NCI-H345 treated with DMSO at 0.1 percent for 48 hours (cell line): Measurements from ENCODE around the gene A1CF.

ENCODE experiments used
- DNase-seq: peaks from one replicate; lab custom pipeline; 2025; ENCODE audit not compliant: unreplicated experiment; lab: John Stamatoyannopoulos, UW

The A1CF gene

DNA sequence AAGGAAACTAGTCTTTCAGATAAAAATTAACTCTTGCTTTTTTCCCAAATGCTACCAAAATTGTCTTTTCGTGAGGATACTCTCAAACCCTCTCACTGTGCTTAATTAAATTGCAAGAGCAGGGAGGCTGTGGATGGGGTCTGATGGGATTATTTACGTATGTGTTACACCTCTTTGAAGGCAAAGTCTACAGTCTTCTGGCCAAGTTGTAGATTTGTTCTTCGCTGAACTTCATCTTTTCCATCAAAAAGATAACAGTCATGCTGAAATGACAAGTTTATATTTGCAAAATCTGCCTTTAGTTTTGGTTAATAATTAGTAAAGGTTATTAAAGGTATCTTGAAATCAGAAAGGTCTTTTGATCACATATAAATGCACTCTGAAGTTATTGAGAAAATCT is 22.7 kb downstream of the A1CF start:
- DNase-seq: no peak

DNA sequence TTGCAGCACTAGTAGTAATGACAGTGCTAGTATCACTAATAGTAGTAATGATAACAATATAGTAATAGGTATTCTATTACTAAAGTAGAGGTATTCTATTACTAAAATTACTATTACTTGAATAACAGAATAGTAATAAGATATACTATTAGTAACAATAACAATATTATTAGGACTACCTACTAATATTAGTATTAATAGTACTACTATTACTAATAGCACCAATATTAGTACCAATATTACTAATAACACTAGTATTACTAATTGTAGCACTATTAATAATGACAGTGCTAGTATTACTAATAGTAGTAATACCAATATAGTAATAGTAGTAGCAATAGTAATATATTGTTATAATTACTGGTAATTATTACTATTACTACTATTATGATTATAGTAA is 24.1 kb downstream of the A1CF start:
- DNase-seq: no peak

DNA sequence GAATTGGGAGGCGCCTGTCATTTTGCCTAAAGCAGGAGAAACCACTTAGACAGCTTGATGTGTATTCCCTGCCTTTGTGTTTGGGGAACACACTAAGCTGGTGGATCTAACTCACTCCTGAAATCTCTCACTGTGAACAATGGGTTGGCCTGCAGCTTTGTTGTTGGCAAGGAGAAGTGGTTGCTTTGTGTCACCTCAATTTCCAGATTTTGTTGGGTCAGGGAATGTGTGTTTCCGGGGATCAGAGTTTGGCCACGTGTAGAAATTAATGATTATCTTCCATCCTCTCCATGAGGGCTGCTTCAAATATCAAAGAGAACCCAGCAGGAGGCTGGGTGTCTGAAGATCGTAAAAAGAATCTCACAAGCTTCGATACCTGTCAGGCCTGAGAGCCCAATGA is 27.8 kb downstream of the A1CF start:
- DNase-seq: no peak

DNA sequence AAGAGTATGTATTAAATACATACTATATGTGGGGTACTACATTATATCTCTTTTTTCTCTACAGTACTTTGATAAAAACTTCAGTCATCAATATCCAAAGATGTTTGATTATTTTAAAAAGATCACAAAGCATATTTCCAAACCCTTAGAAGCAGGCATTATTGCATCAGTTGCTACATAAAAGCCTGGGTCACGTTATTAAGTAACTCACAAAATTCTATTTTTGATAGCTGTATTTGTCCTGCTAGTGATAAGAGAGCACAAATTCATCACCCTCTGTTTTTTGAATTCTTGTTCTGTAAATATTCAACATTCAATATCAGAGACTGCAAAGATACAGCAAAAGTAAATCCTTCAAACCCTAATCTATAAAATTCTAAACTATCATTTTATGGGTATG is 30.0 kb downstream of the A1CF start:
- DNase-seq: no peak

DNA sequence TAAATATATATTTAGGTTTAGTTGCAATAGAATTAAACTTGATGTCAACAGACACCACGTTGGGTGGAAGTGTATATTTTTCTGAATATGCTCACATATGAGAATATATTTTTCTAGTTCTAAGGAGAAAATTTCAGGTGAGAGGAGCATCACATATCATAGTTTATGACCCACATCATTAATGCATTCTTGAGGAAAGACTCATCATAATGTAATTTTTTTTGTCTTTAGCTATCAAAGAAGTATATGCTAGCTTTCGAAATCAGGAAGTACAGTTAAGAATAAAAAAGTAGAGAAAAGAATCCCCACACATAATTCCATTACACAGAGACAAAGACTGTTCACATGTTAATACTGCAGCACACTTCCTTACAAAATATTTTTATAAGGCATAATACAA is 30.4 kb downstream of the A1CF start:
- no peak for DNase-seq

DNA sequence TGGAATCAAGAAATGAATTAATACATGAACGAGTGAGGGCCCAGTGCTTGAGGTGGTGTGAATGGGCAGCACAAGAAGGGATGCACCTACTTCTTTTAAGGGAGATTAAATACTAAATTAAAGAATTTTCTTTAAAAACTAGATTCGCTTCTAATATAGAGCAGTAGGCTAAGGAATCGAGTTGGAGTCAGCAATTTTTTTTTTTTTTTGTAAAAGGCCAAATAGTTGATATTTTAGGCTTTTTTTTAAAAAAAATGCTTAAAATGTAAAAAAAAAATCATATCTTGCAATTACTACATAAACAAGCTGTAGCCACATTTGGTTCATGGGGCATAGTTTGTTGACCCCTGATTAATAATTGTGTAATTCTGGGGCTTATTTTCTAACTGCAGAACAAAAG is 31.9 kb downstream of the A1CF start:
- no peak for DNase-seq

DNA sequence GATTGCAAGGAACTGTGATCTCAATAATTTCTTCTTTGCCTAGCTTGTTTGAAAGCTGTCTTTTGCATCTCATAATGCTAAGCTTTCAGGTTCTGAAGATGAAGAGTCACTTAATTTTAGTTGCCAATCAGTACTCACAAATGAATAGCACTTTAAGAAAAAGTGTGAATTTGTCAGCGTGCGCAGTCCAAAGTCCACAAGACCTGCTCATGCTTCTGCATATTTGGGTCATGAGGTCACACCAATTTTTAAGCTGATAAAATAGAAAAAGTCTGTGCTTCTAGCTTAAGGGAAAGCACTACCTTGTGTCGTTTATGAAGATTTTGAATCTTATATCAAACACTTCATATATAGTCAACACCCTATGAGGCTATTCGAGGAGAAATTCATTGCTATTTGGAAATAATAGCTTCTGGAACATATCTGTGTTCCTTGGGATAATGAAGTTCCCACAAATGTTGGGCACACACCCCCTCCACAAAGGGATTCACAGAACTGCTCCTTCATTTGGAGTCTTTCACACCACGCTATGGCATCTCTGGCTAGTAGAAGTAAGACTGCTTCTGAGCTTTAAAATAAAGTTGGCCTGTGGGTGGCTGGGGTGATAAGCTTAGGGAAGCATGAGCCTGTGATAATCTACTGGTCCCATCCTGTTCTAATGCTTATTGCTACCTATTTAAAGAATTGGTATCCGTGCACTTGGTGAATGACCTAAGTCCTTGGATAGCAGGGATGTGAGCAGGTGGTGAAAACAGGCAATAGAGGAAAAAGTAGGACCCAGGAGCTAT is 33.3 kb downstream of the A1CF start:
- no peak for DNase-seq

DNA sequence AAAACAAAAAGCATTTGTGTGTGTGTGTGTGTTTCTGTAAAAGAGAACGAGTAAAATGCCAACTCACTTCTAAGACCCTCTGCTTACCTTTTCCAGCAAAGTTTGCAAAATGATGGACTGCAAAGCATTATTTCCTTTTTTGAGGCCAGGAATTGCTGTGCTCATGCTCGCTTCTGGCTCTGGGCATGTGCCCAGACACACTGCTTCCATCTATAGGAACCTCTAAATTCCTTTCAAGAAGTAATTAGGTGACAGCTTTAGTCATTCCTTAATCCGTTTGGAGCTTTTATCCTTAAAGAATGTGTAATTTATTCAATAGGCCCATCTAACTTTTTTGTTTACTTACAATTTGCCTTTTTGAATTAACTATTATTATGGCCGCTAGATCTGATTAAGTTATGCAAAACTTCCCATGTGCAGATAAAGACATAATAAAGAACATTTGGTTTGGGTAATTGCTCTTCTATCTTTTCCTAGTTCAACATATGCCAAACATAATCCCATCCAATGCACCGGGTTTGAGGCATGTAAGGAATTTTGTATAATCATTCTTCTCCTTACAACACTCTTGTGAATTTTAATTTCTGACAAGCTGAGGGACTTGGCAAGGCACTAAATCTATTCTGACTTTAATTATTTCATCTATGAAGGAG is 34.7 kb downstream of the A1CF start:
- no peak for DNase-seq

DNA sequence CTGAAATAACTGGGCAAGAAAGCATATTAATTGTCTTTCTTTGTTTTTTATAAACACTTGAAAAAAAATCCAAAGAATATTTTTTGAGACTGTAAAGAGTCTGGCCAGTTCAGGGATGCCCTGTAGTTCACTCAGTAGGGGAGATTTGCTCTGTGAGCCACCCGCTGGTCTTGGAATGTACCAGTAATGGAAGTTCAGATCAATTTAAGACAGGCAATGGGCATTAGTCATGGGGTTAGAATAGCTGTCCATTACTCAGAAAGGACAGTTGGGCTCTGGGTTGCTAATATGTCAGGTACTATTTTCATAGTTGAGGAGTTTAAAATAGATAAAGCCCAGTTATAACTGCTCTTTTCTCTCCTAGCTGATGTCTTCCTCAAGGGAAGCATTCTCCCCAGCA is 38.7 kb downstream of the A1CF start:
- DNase-seq: no peak

DNA sequence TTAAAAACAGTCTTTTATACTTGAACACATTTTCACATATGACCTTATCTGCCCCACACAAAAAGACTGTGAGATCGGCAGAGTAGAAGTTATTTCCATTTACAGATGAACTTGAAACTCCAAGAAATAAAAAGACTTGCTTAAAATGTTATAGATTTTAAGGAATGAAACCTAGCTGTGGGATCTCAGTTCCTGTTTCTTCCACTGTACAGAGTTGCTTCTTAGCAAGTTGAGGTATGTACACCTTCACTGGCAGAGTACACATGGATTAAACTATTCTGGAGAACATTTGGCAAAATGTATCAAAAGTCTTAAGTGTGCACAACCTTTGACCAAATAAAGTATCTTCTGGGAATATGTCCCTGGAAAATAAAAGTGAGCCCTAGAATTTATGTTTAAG is 48.3 kb downstream of the A1CF start:
- DNase-seq: no peak

DNA sequence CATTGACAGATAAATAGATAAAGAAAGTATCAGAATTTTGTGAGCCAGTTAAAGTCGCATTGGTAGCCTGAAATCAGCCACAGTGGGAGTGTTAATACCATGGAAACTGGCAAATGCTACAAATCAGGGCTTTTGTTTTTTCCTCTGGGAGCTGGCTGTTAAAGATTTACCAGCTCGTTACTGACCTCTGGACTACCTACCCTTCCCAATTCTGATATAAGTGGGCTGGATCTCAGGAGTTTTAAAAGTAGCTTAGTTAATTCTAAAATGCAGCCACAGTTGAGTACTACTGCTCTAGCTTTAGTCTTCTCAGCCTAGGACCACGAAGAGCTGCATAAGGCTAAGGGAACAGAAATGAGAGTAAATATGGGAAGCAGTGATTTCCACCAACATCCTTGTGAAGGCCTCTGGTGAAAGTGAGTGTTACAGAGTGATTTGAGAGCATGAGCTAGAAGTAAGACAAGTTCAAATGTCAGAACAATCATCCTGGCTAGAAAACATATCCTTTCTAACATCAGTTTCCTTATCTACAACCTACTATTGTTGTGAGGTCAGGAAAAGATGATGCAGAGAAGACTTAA is 53.2 kb downstream of the A1CF start:
- no peak for DNase-seq

DNA sequence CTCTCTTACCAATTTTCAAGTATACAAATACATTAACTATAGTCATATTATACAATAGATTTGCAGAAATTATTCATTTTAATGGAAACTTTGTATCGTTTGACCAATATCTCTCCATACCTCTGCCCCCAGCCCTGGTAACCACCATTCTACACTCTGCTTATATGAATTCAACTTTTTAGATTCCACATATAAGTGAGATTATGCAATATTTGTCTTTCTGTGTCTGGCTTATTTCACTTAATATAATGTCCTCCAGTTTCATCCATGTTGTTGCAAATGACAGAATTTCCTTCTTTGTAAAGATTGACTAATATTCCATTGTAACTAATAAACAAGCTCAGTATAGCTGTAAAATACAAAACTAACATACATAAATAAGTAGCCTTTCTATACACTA is 55.4 kb downstream of the A1CF start:
- no peak for DNase-seq

DNA sequence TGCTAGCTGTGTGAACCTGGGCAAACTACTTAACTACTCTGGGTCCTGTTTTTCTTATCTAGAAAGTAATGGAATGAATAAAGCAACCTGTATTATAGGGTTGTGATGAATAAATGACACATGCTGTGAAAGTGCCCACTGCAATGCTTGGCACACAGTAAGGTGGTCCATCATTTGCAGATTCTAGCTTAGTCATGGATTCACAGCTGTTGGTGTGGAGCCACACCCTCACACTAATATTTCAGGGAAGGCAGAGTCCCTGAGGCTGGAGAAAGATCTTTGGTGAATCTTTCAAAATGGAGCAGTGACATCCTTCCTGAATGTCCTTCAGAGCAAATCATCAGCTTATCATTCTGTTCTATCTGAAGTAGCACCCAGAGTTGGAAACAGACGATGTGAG is 60.6 kb downstream of the A1CF start:
- no peak for DNase-seq

DNA sequence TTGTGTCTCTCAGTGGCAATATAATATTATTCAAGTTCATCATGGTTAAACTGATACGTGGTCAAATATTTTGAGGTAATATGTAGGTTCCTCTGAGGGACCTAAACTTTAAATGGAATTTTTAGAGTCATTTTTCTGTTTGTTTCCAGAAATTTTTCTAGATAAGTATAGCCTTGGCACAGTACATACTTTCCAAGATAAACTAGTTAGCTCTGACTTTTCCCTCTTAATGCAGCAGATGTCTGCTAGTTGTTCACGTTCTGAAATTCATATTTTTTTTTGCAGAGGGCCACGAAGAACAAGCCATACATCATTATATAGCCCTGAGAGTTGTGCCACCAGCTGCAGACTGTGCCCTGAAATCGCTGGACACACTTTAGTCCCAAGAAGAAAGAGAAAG is 61.6 kb downstream of the A1CF start:
- DNase-seq: no peak

DNA sequence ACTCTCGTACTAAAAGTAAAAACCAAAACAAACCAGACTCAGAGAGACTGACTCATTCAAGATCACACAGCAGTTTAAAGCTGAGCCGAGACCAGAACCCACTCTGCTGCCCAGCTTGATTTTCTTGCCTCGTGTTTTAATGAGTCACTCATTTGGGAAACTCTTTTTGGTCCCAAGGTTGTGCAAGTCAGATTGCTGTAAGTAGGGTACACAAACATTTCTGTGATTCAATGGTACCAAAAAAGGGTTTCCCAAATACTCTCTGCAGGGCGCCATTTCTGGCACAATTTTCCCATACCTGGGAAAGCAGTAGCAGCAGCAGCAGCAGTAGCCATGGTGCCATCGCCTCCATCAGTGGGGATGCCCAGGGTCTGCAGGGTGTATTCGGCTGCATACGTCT is 75.8 kb downstream of the A1CF start:
- no peak for DNase-seq

DNA sequence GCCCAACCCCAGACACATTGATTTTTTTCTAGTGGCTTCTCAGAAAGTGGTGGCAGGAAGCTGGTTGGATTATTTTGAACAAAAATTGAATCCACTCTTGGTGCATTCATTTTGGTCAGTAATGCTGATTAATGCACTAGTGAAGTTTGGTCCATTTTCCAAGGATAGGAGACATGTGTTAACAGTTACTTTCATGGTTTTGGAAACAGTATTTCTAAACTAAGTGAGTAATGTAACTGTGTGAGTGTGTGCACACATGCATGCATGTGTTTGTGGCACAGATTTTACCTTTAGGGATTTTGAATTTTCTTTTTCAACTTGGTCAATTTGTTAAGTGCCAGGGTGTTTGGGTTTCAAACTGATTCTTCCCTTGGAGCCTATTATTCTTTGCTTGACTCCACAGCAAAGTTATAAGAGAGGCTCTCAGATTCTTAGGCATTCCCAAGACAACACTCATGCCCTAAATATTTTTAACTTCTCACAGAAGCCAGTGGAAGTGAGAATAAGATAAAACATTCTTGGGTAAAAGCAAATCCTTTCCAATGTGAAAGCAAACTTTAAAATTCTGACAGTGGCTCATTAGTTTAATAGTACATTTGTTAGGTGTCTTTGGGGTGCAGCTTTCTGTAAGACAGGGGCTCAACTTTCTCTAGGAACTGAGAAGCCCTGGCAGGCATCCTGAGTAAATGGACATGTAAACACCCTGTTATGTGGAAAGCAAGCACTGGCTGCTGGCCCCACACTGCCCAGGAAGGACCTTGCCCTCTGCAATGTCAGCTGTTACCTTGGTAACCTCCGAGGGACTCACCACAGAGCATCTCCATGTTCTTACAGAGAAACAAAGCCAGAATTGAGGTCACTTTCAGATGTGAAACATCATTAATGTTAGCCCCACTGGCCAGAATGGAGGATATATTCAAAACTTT is 77.3 kb downstream of the A1CF start:
- no peak for DNase-seq

DNA sequence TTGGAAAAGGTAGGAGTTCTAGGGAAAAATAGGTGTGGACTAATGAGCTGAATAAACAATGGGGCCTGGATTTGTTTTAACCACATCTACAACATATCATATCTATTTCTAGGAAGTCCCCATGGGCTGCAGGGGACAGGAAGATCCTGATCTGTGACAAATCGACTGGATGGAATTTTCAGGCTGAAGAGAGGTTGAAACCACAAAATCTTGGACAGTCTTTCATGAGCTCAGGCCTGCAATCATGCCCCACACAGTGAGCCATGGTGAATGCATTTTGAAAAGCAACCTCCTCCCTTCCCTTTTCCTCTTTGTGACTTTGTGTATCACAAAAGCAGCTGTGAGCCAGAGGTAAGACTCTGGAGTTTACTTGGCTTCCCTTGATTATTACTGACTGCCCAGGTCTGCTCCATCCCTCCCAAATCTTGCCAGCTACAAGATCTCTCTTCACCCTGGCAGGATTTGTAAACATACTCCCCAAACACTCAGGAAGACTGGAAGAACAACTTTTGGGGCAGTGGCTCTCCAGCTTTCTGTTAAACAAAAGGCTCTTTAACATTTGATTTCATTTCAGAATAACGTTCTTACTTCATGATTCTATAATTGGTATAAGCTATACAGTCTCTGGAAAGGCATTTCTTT is 79.3 kb downstream of the A1CF start:
- DNase-seq: no peak

DNA sequence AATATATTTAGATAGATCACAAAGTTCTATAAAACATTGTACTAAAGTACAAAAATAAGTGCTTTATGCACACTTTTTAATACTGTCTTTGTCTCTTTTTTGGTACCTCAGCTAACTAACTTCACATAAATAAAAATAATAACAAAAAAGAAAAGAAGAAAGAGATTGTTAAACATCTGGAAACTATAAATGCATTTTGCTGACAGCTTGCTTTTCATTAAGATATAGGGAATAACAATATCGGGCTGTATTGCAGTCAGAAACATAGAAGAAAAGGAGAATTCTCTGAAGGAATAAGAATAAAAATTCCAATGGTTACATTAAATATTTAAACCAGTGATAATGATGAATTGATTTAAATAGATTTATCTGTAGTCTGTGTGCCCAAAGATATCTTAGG is 85.8 kb downstream of the A1CF start:
- DNase-seq: no peak

DNA sequence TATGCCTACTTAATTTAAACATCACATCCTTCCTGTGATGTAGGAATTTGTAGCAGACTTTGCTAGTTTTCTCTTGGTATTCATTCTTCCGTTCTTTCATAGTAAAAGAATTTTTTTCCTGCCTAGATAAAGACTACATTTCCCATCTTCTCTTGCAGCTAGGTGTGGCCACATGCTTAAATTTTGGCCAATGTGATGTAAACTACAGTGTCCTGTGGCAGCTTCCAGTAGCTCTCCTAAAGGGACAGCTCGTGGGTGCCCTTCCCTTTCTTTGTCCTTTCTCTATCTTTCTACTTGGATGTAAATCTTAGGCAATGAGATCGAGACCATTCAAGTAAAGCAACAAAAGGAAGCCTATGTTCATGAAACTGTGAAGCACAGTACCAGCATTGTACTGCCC is 87.1 kb downstream of the A1CF start:
- DNase-seq: no peak

DNA sequence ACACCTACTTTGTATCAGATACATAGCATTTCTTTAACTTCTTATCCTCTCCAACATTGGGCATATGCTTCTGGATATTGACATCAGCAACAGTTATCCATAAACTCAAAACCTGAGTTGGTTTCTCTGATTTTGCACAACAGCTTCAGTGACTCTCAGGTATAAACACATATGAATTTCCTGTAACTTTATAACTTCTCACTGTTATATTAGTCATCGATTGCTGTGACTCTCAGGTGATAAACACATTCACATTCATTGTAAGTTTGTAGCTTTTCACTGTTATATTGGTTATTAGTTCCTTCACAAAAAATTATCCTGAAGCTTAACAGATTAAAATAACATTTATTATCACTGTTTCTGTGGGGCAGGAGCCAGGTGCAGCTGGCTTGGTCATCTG is 88.7 kb downstream of the A1CF start:
- DNase-seq: no peak

DNA sequence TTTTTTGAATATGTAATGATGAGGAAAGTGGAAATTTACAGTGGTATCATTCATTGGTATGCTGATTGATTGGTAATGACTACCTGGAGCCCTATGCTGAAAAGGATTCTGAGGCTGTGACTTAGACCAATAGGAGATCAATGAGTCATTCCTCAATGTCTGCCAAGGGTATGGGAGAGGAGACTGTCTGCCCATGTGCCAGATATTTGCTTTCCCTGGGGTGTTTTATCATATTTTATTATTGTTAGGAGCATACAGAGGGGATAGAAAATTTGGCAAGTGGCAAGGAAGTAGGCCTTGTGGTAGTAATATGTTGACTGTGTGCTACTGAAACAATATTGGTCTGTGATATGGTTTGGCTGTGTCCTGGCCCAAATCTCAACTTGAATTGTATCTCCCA is 90.9 kb downstream of the A1CF start:
- DNase-seq: no peak
